Mesodermal cell (in vitro differentiated cells): ENCODE measurements around the gene ZFP1.
"Not testable (repeated sequence)": the region's sequence is repeated elsewhere in the genome, so short reads cannot be mapped to it uniquely, and the experiment has no call there.

ENCODE experiments used
- H3K27ac ChIP-seq: 2 replicates; pipeline ENCODE4 v1.7.0; 2013; ENCODE audit warnings: mild to moderate bottlenecking, low read depth, low read length, moderate library complexity; ENCODE audit not compliant: severe bottlenecking
- H3K36me3 ChIP-seq: 2 replicates; pipeline ENCODE4 v1.7.1; 2013; ENCODE audit warnings: mild to moderate bottlenecking, low read length, moderate library complexity; ENCODE audit not compliant: control insufficient read depth, insufficient read depth
- H3K4me1 ChIP-seq: one replicate; pipeline ENCODE4 v1.7.1; 2013; ENCODE audit warnings: mild to moderate bottlenecking, low read length; ENCODE audit not compliant: insufficient read depth, control insufficient read depth, poor library complexity, severe bottlenecking
- H3K4me3 ChIP-seq: 2 replicates; pipeline ENCODE4 v1.7.0; 2013; ENCODE audit warnings: low read length, control low read depth, mild to moderate bottlenecking; ENCODE audit not compliant: insufficient read depth, poor library complexity, severe bottlenecking; ENCODE audit errors: extremely low read depth
- H3K9me3 ChIP-seq: 2 replicates; pipeline ENCODE4 v1.7.1; 2013; ENCODE audit warnings: mild to moderate bottlenecking, low read length, moderate library complexity; ENCODE audit not compliant: control insufficient read depth
- WGBS, 2 experiments: methylation state at CpG; one replicate each; pipeline ENCODE4 v1.1.5; 2013; ENCODE audit warnings: missing lambda C conversion rate in 2 of 2; ENCODE audit not compliant: insufficient coverage in 2 of 2; 5-methylcytosine and 5-hydroxymethylcytosine counted together

Gene ZFP1

GRCh38 chr16:75205438-75205837 lies 57.1 kb downstream of the ZFP1 start:
- 80% methylated on average over 2 of the region's 19 CpGs; no CpG with 5 or more reads in 1 of the 2 experiments for WGBS, 2 experiments
- H3K27ac ChIP-seq, H3K4me1 ChIP-seq, H3K36me3 ChIP-seq, H3K9me3 ChIP-seq, H3K4me3 ChIP-seq: not testable (repeated sequence)

GRCh38 chr16:75205961-75206748 lies 57.8 kb downstream of the ZFP1 start:
- H3K4me3 ChIP-seq, H3K9me3 ChIP-seq, H3K36me3 ChIP-seq, H3K27ac ChIP-seq, H3K4me1 ChIP-seq: not testable (repeated sequence)
- WGBS, 2 experiments = 91 to 95% methylated on average over 13 to 16 of the region's 25 CpGs

- 94 to 95% methylated on average over 15 to 20 of the region's 24 CpGs for WGBS, 2 experiments
- Histone ChIP-seq H3K9me3 (no peaks in the 10 kb centered on the region), H3K4me3 (no peak within 1 kb of the TSS), H3K36me3 (no peaks in the 10 kb centered on the region), H3K27ac (no peak within 1 kb of the TSS), H3K4me1 (no peaks in the 10 kb centered on the region)
These were observed 58.6 kb downstream of the ZFP1 start, which contains the start of gene CTRB2 for GRCh38 chr16:75206749-75207451. TSS of gene CTRB2 (minus strand) at chr16:75207161. CDS start at chr16:75207141, 20 bp downstream.

GRCh38 chr16:75207831-75208230 lies 59.5 kb downstream of the ZFP1 start:
- Histone ChIP-seq H3K4me3 (no peak overlapping the region), H3K27ac (no peak overlapping the region)
- 94% methylated on average over 9 to 11 of the region's 11 CpGs for WGBS, 2 experiments

GRCh38 chr16:75208242-75208825 lies 60.0 kb downstream of the ZFP1 start:
- H3K27ac ChIP-seq = no peak overlapping the region
- H3K9me3 ChIP-seq = no peaks in the 10 kb centered on the region
- no peaks in the 10 kb centered on the region for H3K4me1 ChIP-seq
- no peaks in the 10 kb centered on the region for H3K36me3 ChIP-seq
- H3K4me3 ChIP-seq = no peak overlapping the region
- WGBS, 2 experiments = 90 to 98% methylated on average over 6 to 7 of the region's 13 CpGs

More at GRCh38 chr16:75207831-75208230, 59.5 kb downstream of the ZFP1 start:
- Histone ChIP-seq H3K36me3 (no peaks in the 10 kb centered on the region), H3K9me3 (no peaks in the 10 kb centered on the region), H3K4me1 (no peaks in the 10 kb centered on the region)

- no peak overlapping the region for H3K4me3 ChIP-seq
- H3K4me1 ChIP-seq = no peaks in the 10 kb centered on the region
- H3K27ac ChIP-seq = no peak overlapping the region
- no peaks in the 10 kb centered on the region for H3K9me3 ChIP-seq
- 89% methylated on average over 17 to 25 of the region's 27 CpGs for whole genome bisulfite sequencing, 2 experiments
- no peaks in the 10 kb centered on the region for H3K36me3 ChIP-seq
These were observed 60.7 kb downstream of the ZFP1 start for GRCh38 chr16:75208861-75209505.

GRCh38 chr16:75209514-75209913 lies 61.2 kb downstream of the ZFP1 start:
- H3K4me1 ChIP-seq, H3K27ac ChIP-seq, H3K36me3 ChIP-seq, H3K4me3 ChIP-seq, H3K9me3 ChIP-seq: not testable (repeated sequence)
- WGBS, 2 experiments = 90 to 95% methylated on average over 3 to 4 of the region's 7 CpGs

GRCh38 chr16:75209944-75210343 lies 61.6 kb downstream of the ZFP1 start:
- no peaks in the 10 kb centered on the region for H3K9me3 ChIP-seq
- H3K4me3 ChIP-seq = no peak overlapping the region
- WGBS, 2 experiments = 93 to 94% methylated on average over 3 to 4 of the region's 5 CpGs
- no peaks in the 10 kb centered on the region for H3K36me3 ChIP-seq
- H3K4me1 ChIP-seq = no peaks in the 10 kb centered on the region
- no peak overlapping the region for H3K27ac ChIP-seq

- not testable (repeated sequence) for H3K36me3 ChIP-seq, H3K27ac ChIP-seq, H3K4me3 ChIP-seq, H3K4me1 ChIP-seq, H3K9me3 ChIP-seq
- WGBS, 2 experiments = 92 to 96% methylated on average over 9 of the region's 10 CpGs
These were observed 63.0 kb downstream of the ZFP1 start for GRCh38 chr16:75211286-75211685.

GRCh38 chr16:75216127-75216526 lies 67.8 kb downstream of the ZFP1 start:
- no peaks in the 10 kb centered on the region for H3K9me3 ChIP-seq
- 100% methylated on average over 1 to 2 of the region's 2 CpGs for WGBS, 2 experiments

More at GRCh38 chr16:75216127-75216526, 67.8 kb downstream of the ZFP1 start:
- H3K36me3 ChIP-seq = no peaks in the 10 kb centered on the region
- H3K4me3 ChIP-seq = no peak overlapping the region
- H3K4me1 ChIP-seq = no peaks in the 10 kb centered on the region
- H3K27ac ChIP-seq = no peak overlapping the region
